CD4-positive, alpha-beta memory T cell (primary cell): ENCODE data around the gene FOXL1. TPM values are rescaled to one million over a fixed set of nuclear protein-coding genes. Genes with fewer than 3 reads are reported as not detected.

Experiments
- CTCF ChIA-PET: fragments of 350-600 bp; sonication (Branson Sonifier 250); formaldehyde crosslinking; loops from one replicate; lab custom pipeline; 2021; ENCODE audit warnings: inconsistent platforms; ENCODE audit not compliant: partially characterized antibody; lab: Charles Lee
- POLR2A ChIA-PET: fragments of 350-600 bp; sonication (Branson Sonifier 250); formaldehyde crosslinking; loops from one replicate; lab custom pipeline; 2021; ENCODE audit not compliant: partially characterized antibody; lab: Charles Lee
- DNase-seq, 5 donors: peaks; one replicate each; pipeline versions ENCODE4 v3.0.0 to v3.0.0-alpha.2; 2020 to 2022; ENCODE audit warnings: mixed read lengths in 1 of 5
- H3K27ac ChIP-seq: one replicate; pipeline ENCODE4 v1.7.0; 2013; ENCODE audit warnings: low read depth, low read length
- H3K27me3 ChIP-seq: 2 replicates; pipeline ENCODE4 v1.7.0; 2013; ENCODE audit warnings: mild to moderate bottlenecking, low read length, moderate library complexity; ENCODE audit not compliant: insufficient read depth
- H3K36me3 ChIP-seq: 2 replicates; pipeline ENCODE4 v1.7.0; 2013; ENCODE audit warnings: mild to moderate bottlenecking, low read length, moderate library complexity; ENCODE audit not compliant: insufficient read depth
- H3K4me1 ChIP-seq: 2 replicates; pipeline ENCODE4 v1.7.0; 2013; ENCODE audit warnings: mild to moderate bottlenecking, low read length, moderate library complexity; ENCODE audit not compliant: insufficient read depth
- H3K4me3 ChIP-seq, 2 donors: one replicate each; pipeline ENCODE4 v1.7.0; 2013; ENCODE audit warnings: low read length in 2 of 2, mild to moderate bottlenecking in 1 of 2
- H3K9me3 ChIP-seq, 2 donors: one replicate each; pipeline ENCODE4 v1.7.0; 2013; ENCODE audit warnings: low read length in 2 of 2, control low read depth in 1 of 2; ENCODE audit not compliant: control insufficient read depth in 1 of 2
- H3K27ac Mint-ChIP-seq, 7 donors: one replicate each; pipeline ENCODE4 v1.8.0; 2020 to 2021; ENCODE audit warnings: mixed read lengths in 7 of 7, mild to moderate bottlenecking in 6 of 7, inconsistent platforms in 3 of 7, moderate library complexity in 3 of 7
- H3K27me3 Mint-ChIP-seq, 2 donors: one replicate each; pipeline ENCODE4 v1.8.0; 2020 to 2021; ENCODE audit warnings: mixed read lengths in 2 of 2
- H3K36me3 Mint-ChIP-seq, 2 donors: one replicate each; pipeline ENCODE4 v1.8.0; 2020 to 2021; ENCODE audit warnings: mixed read lengths in 2 of 2, inconsistent platforms in 1 of 2, mild to moderate bottlenecking in 1 of 2
- H3K4me1 Mint-ChIP-seq, 4 donors: one replicate each; pipeline ENCODE4 v1.8.0; 2020 to 2021; ENCODE audit warnings: mixed read lengths in 4 of 4, mild to moderate bottlenecking in 1 of 4
- H3K4me3 Mint-ChIP-seq, 8 donors: one replicate each; pipeline ENCODE4 v1.8.0; 2020 to 2021; ENCODE audit warnings: mixed read lengths in 8 of 8, mild to moderate bottlenecking in 7 of 8, moderate library complexity in 6 of 8, inconsistent platforms in 3 of 8
- H3K9me3 Mint-ChIP-seq, 8 donors: one replicate each; pipeline ENCODE4 v1.8.0; 2020 to 2021; ENCODE audit warnings: mixed read lengths in 8 of 8, mild to moderate bottlenecking in 5 of 8, inconsistent platforms in 3 of 8, moderate library complexity in 1 of 8
- intact Hi-C: fragments of 100-400 bp; cut with micrococcal nuclease; formaldehyde crosslinking; loops from one replicate; pipeline ENCODE4 v1.15.1; 2023
- polyA plus RNA-seq, 2 donors: library from polyadenylated mRNA; unstranded; fragments of 300-500 nt; fragmentation: Illumina TruSeq; gene quantifications; one replicate each; pipeline ENCODE4 v1.2.3, GENCODE V29; 2021
- total RNA-seq, 2 experiments: library from RNA; stranded (reverse); gene quantifications; one replicate each; pipeline ENCODE4 v1.2.3, GENCODE V29; 2021

The FOXL1 gene
- total and polyA plus RNA-seq, 4 experiments from 2014 or later, result not detected

DNA sequence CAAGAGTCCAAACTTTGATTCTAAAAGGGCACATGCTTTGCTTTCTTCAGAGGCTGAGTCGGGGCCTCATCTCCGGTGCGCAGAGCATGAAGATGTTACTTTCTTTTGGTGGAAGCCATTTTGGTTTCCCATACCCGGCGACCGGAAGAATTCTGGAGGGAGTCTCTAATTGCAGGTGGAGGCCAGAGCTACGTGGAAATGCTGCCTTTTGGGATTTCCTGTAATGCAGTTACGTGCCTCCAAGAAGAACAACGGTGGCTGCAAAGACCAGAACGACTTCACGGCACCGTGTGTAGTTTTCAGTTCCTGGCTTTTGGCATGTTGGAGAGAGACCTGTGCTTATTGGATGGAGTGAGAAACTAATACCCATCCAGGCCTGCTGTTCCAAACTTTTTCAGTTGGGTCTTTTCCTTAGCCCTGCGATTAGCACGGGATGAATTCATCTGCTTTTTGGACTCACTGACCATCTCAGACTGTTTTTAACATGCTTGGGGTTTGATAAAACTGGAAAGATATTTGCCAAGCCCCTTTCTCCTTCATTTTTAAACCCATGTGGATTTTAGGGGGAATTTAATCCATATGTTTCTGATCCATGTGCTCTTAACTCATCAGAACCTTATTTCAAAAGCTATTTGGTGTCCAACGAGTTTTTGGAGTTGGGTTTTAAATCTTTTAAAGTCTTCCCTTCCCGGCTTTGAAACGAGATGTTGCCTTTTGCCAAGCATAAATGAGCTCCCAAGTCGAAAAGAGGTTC, 19.0 kb downstream of the FOXL1 start:
- Mint-ChIP-seq H3K36me3 (no peaks in the 10 kb centered on the region), H3K27ac (no peak overlapping the region), H3K4me1 (peaks cover 0 to 5% (median 2%) of the 10 kb centered on the region in 4 donors), H3K27me3 (peaks cover 15 to 38% of the 10 kb centered on the region in 2 donors), H3K4me3 (no peak overlapping the region), H3K9me3 (no peaks in the 10 kb centered on the region)
- no peak overlapping the region for H3K4me3 ChIP-seq
- CTCF ChIA-PET, result no interaction called here
- no peaks in the 10 kb centered on the region for H3K4me1 ChIP-seq
- H3K36me3 ChIP-seq, result no peaks in the 10 kb centered on the region
- no peaks in the 10 kb centered on the region for H3K9me3 ChIP-seq
- intact Hi-C loops, result no loop called here
- no peaks in the 10 kb centered on the region for H3K27me3 ChIP-seq
- no peak for DNase-seq
- no peak overlapping the region for H3K27ac ChIP-seq
- POLR2A ChIA-PET, result no interaction called here

DNA sequence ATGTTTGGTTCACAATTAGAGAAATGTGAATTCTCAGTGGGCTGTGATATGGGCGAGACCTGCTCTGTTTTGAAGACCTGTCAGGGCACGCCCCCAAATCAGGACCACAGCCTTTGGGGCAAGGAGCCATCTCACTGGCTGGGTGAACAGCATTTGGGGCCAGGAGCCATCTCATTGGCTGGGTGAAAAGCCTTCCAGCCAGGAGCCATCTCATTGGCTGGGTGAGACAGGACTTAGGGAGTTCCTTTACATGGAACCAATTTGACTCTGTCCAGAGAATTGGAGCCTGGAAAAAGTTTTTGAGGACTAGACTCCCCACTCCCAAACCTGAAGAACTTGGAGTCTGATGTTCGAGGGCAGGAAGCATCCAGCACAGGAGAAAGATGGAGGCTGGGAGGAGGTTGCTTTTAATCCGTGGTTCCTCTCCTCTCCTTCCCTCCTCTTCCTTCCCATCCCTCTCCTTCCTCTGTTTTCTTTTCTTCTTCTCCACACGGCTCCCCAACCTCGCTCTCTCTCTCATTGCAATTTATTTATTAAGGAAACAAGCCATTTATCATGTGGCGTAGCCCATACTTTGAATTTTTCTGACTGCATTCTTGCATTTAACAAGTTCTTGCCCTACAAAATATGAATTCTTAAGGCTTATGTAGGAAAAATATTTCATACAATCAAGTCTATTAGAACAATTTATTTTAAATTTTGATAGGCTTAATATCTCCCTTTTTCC, 19.7 kb downstream of the FOXL1 start:
- no peak for DNase-seq
- H3K4me1 Mint-ChIP-seq, result peaks cover 0 to 5% (median 2%) of the 10 kb centered on the region in 4 donors
- intact Hi-C loops, result no loop called here
- ChIA-PET POLR2A (no interaction called here), CTCF (no interaction called here)
- H3K4me3 ChIP-seq, result no peak overlapping the region
- no peaks in the 10 kb centered on the region for H3K9me3 ChIP-seq
- no peak overlapping the region for H3K4me3 Mint-ChIP-seq
- no peaks in the 10 kb centered on the region for H3K36me3 Mint-ChIP-seq
- H3K27me3 ChIP-seq, result no peaks in the 10 kb centered on the region
- no peak overlapping the region for H3K27ac ChIP-seq
- peaks cover 20 to 36% of the 10 kb centered on the region in 2 donors for H3K27me3 Mint-ChIP-seq
- no peaks in the 10 kb centered on the region for H3K36me3 ChIP-seq
- H3K9me3 Mint-ChIP-seq, result no peaks in the 10 kb centered on the region
- no peak overlapping the region for H3K27ac Mint-ChIP-seq
- no peaks in the 10 kb centered on the region for H3K4me1 ChIP-seq

GRCh38 chr16:86598607-86599565, 20.5 kb downstream of the FOXL1 start:
- H3K27ac ChIP-seq, result no peak overlapping the region
- Mint-ChIP-seq H3K27ac (no peak overlapping the region), H3K36me3 (no peaks in the 10 kb centered on the region), H3K9me3 (no peaks in the 10 kb centered on the region), H3K27me3 (peaks cover 14 to 27% of the 10 kb centered on the region in 2 donors), H3K4me1 (no peaks in the 10 kb centered on the region), H3K4me3 (no peak overlapping the region)
- no peaks in the 10 kb centered on the region for H3K27me3 ChIP-seq
- intact Hi-C loops, result no loop called here
- ChIA-PET POLR2A (no interaction called here), CTCF (no interaction called here)
- no peaks in the 10 kb centered on the region for H3K36me3 ChIP-seq
- H3K4me3 ChIP-seq, result no peak overlapping the region
- no peaks in the 10 kb centered on the region for H3K9me3 ChIP-seq
- no peak for DNase-seq
- no peaks in the 10 kb centered on the region for H3K4me1 ChIP-seq

DNA sequence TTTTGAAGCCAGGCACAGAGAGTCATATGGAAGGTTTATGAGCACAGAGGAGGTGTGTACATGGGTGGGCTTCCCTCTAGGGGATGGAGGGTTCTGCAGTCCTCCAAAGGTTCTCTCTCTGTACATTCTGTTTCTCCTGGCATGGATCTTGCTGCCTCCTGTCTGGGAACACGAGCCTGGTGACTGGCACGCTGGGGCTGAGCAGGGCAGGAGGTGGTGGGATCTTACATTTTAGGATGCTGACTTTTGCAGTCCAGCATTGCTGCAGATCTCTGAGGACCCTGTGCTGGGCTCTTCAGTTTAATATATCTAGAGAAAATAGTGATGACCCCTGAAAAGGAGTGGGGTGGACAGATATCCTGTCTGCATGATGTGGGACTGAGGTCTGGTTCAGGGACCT, 23.0 kb downstream of the FOXL1 start:
- H3K27me3 Mint-ChIP-seq, result peaks cover 14 to 27% of the 10 kb centered on the region in 2 donors
- CTCF ChIA-PET, result no interaction called here
- no peaks in the 10 kb centered on the region for H3K9me3 Mint-ChIP-seq
- no peaks in the 10 kb centered on the region for H3K27me3 ChIP-seq
- no peaks in the 10 kb centered on the region for H3K9me3 ChIP-seq
- H3K4me3 ChIP-seq, result no peak overlapping the region
- no peak overlapping the region for H3K4me3 Mint-ChIP-seq
- no peak overlapping the region for H3K27ac Mint-ChIP-seq
- H3K4me1 ChIP-seq, result no peaks in the 10 kb centered on the region
- DNase-seq, result no peak
- intact Hi-C loops, result no loop called here
- no peak overlapping the region for H3K27ac ChIP-seq
- POLR2A ChIA-PET, result no interaction called here
- H3K4me1 Mint-ChIP-seq, result peaks cover 5 to 15% (median 9%) of the 10 kb centered on the region in 4 donors
- H3K36me3 Mint-ChIP-seq, result no peaks in the 10 kb centered on the region
- H3K36me3 ChIP-seq, result no peaks in the 10 kb centered on the region

DNA sequence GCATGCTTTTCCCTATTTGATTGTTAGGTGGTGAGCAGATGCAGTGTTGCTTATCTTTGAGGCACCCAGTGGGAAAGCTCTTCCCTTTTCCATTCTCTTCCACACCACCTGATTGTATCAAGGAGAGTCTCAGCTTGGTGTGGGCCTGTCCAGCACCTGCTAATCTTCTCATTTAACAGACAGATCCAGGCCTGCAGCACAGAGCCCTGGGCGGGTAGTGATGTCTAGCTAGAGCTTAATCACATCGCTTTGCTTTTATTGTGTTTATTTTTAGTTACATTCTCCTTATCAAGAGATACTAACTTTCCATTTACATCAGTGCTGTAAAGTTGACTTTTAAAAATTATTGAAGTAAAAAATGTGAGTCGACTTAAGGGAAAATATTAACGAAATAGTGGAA, 24.2 kb downstream of the FOXL1 start:
- Mint-ChIP-seq H3K9me3 (no peaks in the 10 kb centered on the region), H3K27me3 (peaks cover 14 to 25% of the 10 kb centered on the region in 2 donors), H3K36me3 (no peaks in the 10 kb centered on the region), H3K27ac (no peak overlapping the region), H3K4me3 (no peak overlapping the region), H3K4me1 (peaks cover 5 to 15% (median 9%) of the 10 kb centered on the region in 4 donors)
- H3K36me3 ChIP-seq, result no peaks in the 10 kb centered on the region
- CTCF ChIA-PET, result no interaction called here
- DNase-seq, result no peak
- no peaks in the 10 kb centered on the region for H3K9me3 ChIP-seq
- no peaks in the 10 kb centered on the region for H3K27me3 ChIP-seq
- POLR2A ChIA-PET, result no interaction called here
- H3K4me1 ChIP-seq, result no peaks in the 10 kb centered on the region
- no peak overlapping the region for H3K27ac ChIP-seq
- H3K4me3 ChIP-seq, result no peak overlapping the region
- intact Hi-C loops, result no loop called here

DNA sequence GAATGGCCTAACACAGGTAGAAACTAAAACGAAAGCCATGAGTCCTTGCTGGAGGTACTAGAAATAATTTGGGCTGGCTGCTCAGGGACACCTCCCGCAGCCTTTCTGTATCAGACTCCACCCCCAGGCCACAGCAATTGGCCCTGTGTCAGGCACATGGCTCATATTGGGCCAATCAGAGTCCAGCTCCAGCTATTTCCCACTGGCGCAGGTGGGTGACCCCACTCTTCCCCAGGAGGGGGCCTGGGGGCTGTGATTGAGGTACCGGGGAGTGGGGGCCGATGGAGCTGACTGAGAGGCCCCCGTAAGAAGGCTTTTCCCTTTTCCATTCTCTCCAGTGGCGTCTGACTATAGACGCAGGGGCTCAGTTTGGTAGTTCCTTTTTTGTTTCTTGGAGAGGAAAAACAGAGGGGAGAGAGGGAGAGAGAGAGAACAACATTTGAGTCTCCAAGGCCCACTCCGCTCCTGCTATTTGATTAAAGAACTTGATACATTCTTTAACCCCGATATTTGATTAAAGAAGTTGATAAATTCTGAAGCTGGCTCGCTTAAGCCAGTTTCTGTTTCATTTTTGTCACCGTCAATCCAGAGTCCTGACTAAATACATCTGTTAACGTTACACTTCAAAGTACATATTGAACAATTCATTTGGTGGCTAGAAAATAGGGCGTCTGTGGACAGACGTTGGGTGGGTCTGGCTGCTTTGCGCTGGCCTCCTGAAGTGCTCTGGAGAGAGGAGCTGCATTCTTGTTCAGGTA, 26.3 kb downstream of the FOXL1 start:
- Mint-ChIP-seq H3K9me3 (no peaks in the 10 kb centered on the region), H3K27ac (peak overlapping the region; percentile 53 to 89 (median 82)), H3K4me1 (peaks cover 5 to 15% (median 9%) of the 10 kb centered on the region in 4 donors), H3K4me3 (peak overlapping the region; percentile 84 to 92 (median 88)), H3K27me3 (peaks cover 9 to 25% of the 10 kb centered on the region in 2 donors), H3K36me3 (no peaks in the 10 kb centered on the region)
- ChIA-PET POLR2A (no interaction called here), CTCF (interaction anchor here (0.7 to 0.8 kb wide), 2 partner anchors 12 to 881 kb away, joined by 3 to 4 read pairs; no protein-coding TSS in a partner anchor)
- H3K4me1 ChIP-seq, result no peaks in the 10 kb centered on the region
- no peaks in the 10 kb centered on the region for H3K9me3 ChIP-seq
- intact Hi-C loops, result no loop called here
- peak overlapping the region; percentile 61 to 79 for H3K4me3 ChIP-seq
- H3K36me3 ChIP-seq, result no peaks in the 10 kb centered on the region
- H3K27ac ChIP-seq, result peak overlapping the region; percentile 43
- no peaks in the 10 kb centered on the region for H3K27me3 ChIP-seq
- DNase-seq, result peak; percentile 34 to 60 (median 45)
